Parathyroid adenoma (tissue), 2 donors: ENCODE results near the gene CPVL.

ENCODE experiments used
- H2AFZ ChIP-seq: fragments of 300-600 bp; sonication (generic); one replicate; pipeline ENCODE4 v1.7.0; 2017; ENCODE audit warnings: antibody characterized with exemption, mild to moderate bottlenecking
- H3K27ac ChIP-seq: fragments of 300-600 bp; sonication (generic); one replicate; pipeline ENCODE4 v1.7.0; 2017
- H3K27me3 ChIP-seq: fragments of 300-600 bp; sonication (generic); one replicate; pipeline ENCODE4 v1.7.0; 2017; ENCODE audit warnings: low read length; ENCODE audit not compliant: control insufficient read depth, insufficient read depth
- H3K36me3 ChIP-seq: fragments of 300-600 bp; sonication (generic); one replicate; pipeline ENCODE4 v1.7.0; 2017; ENCODE audit warnings: low read length; ENCODE audit not compliant: control insufficient read depth, insufficient read depth
- H3K4me1 ChIP-seq: fragments of 300-600 bp; sonication (generic); one replicate; pipeline ENCODE4 v1.7.0; 2017; ENCODE audit warnings: control low read depth
- H3K4me2 ChIP-seq: fragments of 300-600 bp; sonication (generic); one replicate; pipeline ENCODE4 v1.7.0; 2017; ENCODE audit warnings: low read length
- H3K4me3 ChIP-seq: fragments of 300-600 bp; sonication (generic); one replicate; pipeline ENCODE4 v1.7.0; 2017; ENCODE audit warnings: low read depth, low read length
- H3K79me2 ChIP-seq: fragments of 300-600 bp; sonication (generic); one replicate; pipeline ENCODE4 v1.7.0; 2017; ENCODE audit warnings: control low read depth
- H3K9ac ChIP-seq: fragments of 300-600 bp; sonication (generic); one replicate; pipeline ENCODE4 v1.7.0; 2017; ENCODE audit warnings: mild to moderate bottlenecking
- H3K9me3 ChIP-seq: fragments of 300-600 bp; sonication (generic); one replicate; pipeline ENCODE4 v1.7.0; 2017; ENCODE audit warnings: low read length; ENCODE audit not compliant: control insufficient read depth
- TF ChIP-seq, protein P1 (sequence below): fragments of 300-600 bp; sonication (generic); IDR thresholded peaks from one replicate; pipeline ENCODE4 v1.7.0; 2017; ENCODE audit warnings: antibody characterized with exemption, mild to moderate bottlenecking
- donor health status: primary hyperparathyroidism.

Gene CPVL

DNA sequence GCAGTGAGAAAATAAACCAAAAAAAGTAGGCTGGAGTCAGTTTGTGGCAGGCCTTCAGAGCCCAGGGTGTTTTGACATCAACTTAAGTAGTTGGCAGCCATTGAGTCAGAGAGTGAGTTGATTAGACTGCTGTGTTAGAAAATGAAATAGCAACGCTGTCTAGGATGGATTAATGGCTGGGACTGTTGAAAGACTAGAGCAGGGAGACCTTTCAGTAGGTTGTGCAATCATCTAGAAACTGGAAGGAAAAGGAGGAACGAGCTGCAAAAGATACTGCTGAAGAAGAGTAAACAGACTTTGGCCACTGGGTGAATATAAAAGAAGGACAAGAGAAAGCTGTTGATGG lies 159.6 kb downstream of the CPVL start:
- Histone ChIP-seq H3K27me3 (no peaks in the 10 kb centered on the region), H3K4me2 (no peak overlapping the region), H3K4me3 (no peak overlapping the region), H3K79me2 (no peaks in the 10 kb centered on the region), H3K4me1 (no peaks in the 10 kb centered on the region), H3K36me3 (no peaks in the 10 kb centered on the region), H3K9me3 (no peaks in the 10 kb centered on the region), H3K9ac (no peak overlapping the region), H3K27ac (no peak overlapping the region), H2AFZ (no peak overlapping the region)
- TF ChIP-seq, protein P1, sequence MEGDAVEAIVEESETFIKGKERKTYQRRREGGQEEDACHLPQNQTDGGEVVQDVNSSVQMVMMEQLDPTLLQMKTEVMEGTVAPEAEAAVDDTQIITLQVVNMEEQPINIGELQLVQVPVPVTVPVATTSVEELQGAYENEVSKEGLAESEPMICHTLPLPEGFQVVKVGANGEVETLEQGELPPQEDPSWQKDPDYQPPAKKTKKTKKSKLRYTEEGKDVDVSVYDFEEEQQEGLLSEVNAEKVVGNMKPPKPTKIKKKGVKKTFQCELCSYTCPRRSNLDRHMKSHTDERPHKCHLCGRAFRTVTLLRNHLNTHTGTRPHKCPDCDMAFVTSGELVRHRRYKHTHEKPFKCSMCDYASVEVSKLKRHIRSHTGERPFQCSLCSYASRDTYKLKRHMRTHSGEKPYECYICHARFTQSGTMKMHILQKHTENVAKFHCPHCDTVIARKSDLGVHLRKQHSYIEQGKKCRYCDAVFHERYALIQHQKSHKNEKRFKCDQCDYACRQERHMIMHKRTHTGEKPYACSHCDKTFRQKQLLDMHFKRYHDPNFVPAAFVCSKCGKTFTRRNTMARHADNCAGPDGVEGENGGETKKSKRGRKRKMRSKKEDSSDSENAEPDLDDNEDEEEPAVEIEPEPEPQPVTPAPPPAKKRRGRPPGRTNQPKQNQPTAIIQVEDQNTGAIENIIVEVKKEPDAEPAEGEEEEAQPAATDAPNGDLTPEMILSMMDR = no peak

DNA sequence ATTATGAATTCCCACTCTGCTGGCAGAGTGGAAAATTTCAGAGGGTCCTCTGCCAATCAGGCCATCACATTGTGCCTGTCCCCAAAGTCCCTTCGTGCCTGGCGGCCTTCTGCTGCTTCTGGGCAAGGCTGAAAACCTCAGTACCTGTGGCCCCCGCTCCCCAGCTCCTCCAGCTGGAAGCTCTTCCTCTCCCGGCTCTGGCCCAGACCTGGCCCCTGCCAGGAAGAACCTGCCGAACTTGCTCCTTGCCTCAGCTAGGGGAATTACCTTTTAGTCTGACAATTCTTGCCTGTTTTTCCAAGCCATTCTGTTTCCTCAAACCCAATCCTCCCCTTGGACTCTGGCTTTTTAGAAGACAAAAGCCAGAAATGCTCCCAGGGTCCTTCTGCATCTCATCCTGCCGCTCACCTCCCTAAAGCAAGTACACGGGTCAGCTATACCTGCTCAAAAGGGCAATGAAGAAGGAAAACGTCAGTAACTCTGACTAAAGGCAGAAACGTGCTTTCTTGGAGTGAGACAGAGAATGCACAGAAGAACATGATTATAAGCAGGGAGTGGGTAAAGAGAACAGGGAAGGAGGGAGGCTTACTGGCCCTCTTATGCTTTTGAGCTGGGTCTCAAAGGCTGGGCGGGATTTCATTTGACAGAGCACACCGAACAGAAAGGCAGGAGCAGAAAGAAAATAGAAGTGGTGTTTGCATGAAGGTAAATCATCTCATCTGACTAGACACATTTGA lies 160.1 kb downstream of the CPVL start:
- H3K4me3 ChIP-seq = no peak overlapping the region
- no peaks in the 10 kb centered on the region for H3K27me3 ChIP-seq
- no peaks in the 10 kb centered on the region for H3K79me2 ChIP-seq
- no peak overlapping the region for H3K4me2 ChIP-seq
- H2AFZ ChIP-seq = no peak overlapping the region
- H3K27ac ChIP-seq = no peak overlapping the region
- TF ChIP-seq, protein P1 = no peak
- no peaks in the 10 kb centered on the region for H3K9me3 ChIP-seq
- H3K9ac ChIP-seq = no peak overlapping the region
- no peaks in the 10 kb centered on the region for H3K36me3 ChIP-seq
- H3K4me1 ChIP-seq = no peaks in the 10 kb centered on the region

DNA sequence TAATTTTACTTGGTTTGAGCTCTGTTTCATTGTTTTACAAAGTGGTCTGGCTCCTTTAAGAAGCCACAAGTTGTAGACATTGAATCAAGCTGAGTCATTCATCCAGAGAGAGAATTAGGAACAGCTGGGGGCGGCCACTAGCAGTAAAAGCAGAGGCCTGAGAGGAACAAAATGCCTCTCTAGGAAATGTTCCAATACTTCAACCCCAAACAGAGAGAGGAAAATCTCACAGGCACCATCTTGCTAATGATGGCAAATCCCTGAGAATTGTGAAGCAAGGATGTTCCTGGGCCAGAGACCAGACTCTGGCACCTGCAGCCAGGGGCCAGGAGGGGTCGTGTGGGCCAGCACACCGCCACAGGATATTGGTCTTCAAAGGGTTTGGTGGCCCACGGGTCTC lies 161.7 kb downstream of the CPVL start:
- H3K4me1 ChIP-seq = no peaks in the 10 kb centered on the region
- H3K4me2 ChIP-seq = no peak overlapping the region
- H3K27ac ChIP-seq = no peak overlapping the region

DNA sequence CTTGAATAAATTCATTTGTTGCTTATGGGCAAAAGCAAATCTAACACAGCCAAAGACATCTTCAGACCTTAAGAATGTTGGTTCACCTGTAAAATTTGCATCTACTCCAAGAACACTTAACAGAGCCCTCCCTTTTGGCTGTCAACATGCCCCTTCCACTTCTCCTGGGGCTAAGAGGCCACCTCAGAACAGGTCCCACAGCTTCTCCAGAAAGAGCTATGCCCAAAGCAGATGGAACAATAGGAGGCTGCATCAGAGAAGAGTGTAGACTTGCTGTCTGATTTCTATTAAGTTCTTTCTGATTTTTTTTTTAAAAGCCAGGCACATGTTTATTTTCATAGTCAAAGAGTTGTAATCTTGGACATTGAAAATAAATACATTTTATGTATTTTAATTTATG lies 162.1 kb downstream of the CPVL start:
- no peaks in the 10 kb centered on the region for H3K4me1 ChIP-seq
- H3K27ac ChIP-seq = no peak overlapping the region
- TF ChIP-seq, protein P1 = no peak

More for the DNA sequence above, 161.7 kb downstream of the CPVL start:
- Histone ChIP-seq H3K27me3 (no peaks in the 10 kb centered on the region), H3K79me2 (no peaks in the 10 kb centered on the region), H2AFZ (no peak overlapping the region), H3K4me3 (no peak overlapping the region), H3K9ac (no peak overlapping the region), H3K9me3 (no peaks in the 10 kb centered on the region), H3K36me3 (no peaks in the 10 kb centered on the region)
- TF ChIP-seq, protein P1 = no peak

More for the DNA sequence above, 162.1 kb downstream of the CPVL start:
- Histone ChIP-seq H3K36me3 (no peaks in the 10 kb centered on the region), H2AFZ (no peak overlapping the region), H3K27me3 (no peaks in the 10 kb centered on the region), H3K9me3 (no peaks in the 10 kb centered on the region), H3K4me3 (no peak overlapping the region), H3K9ac (no peak overlapping the region), H3K4me2 (no peak overlapping the region), H3K79me2 (no peaks in the 10 kb centered on the region)
